Activated CD4-positive, alpha-beta memory T cell treated with anti-CD3 and anti-CD28 coated beads, Interleukin-2, amount 10 ng/mL, durations not matched to agents 7 days and 5 days (primary cell): ENCODE data around the gene KCNQ5. TPM values are rescaled to one million over a fixed set of nuclear protein-coding genes. Genes with fewer than 3 reads are reported as not detected.

Source experiments
- CTCF ChIA-PET: fragments of 350-600 bp; sonication (Branson Sonifier 250); formaldehyde crosslinking; loops from one replicate; lab custom pipeline; 2021; ENCODE audit warnings: antibody characterized with exemption, inconsistent platforms; lab: Charles Lee
- POLR2A ChIA-PET: fragments of 350-600 bp; sonication (Branson Sonifier 250); formaldehyde crosslinking; loops from one replicate; lab custom pipeline; 2021; ENCODE audit warnings: antibody characterized with exemption; lab: Charles Lee
- DNase-seq: peaks from one replicate; pipeline ENCODE4 v3.0.0-alpha.2; 2020
- H3K27ac Mint-ChIP-seq: one replicate; pipeline ENCODE4 v1.8.0; 2021; ENCODE audit warnings: mild to moderate bottlenecking, mixed read lengths
- H3K27me3 Mint-ChIP-seq: one replicate; pipeline ENCODE4 v1.8.0; 2021; ENCODE audit warnings: mixed read lengths
- H3K36me3 Mint-ChIP-seq: one replicate; pipeline ENCODE4 v1.8.0; 2021; ENCODE audit warnings: low read depth, mixed read lengths
- H3K4me1 Mint-ChIP-seq: one replicate; pipeline ENCODE4 v1.8.0; 2021; ENCODE audit warnings: mixed read lengths
- H3K4me3 Mint-ChIP-seq: one replicate; pipeline ENCODE4 v1.8.0; 2021; ENCODE audit warnings: mild to moderate bottlenecking, mixed read lengths
- H3K9me3 Mint-ChIP-seq: one replicate; pipeline ENCODE4 v1.8.0; 2021; ENCODE audit warnings: mixed read lengths
- total RNA-seq, 2 experiments: library from RNA; stranded (reverse); gene quantifications; one replicate each; pipeline ENCODE4 v1.2.3, GENCODE V29; 2021

KCNQ5 gene
- total RNA-seq, 2 experiments from 2014 or later = 4.3 to 4.7 TPM

- Mint-ChIP-seq H3K9me3 (no peaks in the 10 kb centered on the region), H3K36me3 (no peaks in the 10 kb centered on the region), H3K4me1 (peaks cover 7% of the 10 kb centered on the region), H3K27me3 (no peaks in the 10 kb centered on the region), H3K4me3 (no peak overlapping the region), H3K27ac (no peak overlapping the region)
- DNase-seq = no peak
- CTCF ChIA-PET = no interaction called here
- POLR2A ChIA-PET = no interaction called here
These were observed 239.2 kb downstream of the KCNQ5 start for GRCh38 chr6:72861059-72861458.

DNA sequence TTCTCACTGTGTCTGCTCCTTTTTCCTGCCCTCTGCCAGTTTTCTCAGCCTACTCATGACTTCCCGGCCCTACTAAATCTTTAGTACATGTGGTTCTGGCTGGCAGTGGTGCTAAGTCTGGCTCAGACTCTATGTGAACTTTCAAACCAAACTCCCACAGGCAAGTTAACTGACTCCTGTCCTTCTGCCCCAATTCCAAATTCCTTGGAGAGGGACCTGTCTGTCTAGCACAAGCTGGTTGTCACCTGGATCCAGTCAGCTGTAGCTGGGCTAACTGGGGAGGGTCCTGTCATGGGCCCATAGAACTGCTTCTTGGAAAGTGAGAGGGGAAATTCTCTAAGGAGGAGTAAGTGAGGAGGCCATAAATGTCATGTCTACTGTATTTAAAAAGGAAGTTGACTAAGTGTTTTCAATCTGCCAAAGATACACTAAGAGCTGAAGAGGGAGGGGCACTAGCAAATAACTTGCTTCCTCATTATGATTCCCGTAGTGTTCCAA, 240.1 kb downstream of the KCNQ5 start:
- H3K36me3 Mint-ChIP-seq = no peaks in the 10 kb centered on the region
- H3K4me1 Mint-ChIP-seq = peaks cover 7% of the 10 kb centered on the region
- CTCF ChIA-PET = no interaction called here
- H3K9me3 Mint-ChIP-seq = no peaks in the 10 kb centered on the region
- H3K27ac Mint-ChIP-seq = no peak overlapping the region
- no peak for DNase-seq
- H3K27me3 Mint-ChIP-seq = no peaks in the 10 kb centered on the region
- POLR2A ChIA-PET = no interaction called here
- no peak overlapping the region for H3K4me3 Mint-ChIP-seq

GRCh38 chr6:72863131-72863530, 241.3 kb downstream of the KCNQ5 start:
- CTCF ChIA-PET = no interaction called here
- Mint-ChIP-seq H3K27me3 (no peaks in the 10 kb centered on the region), H3K4me3 (no peak overlapping the region), H3K9me3 (no peaks in the 10 kb centered on the region), H3K36me3 (no peaks in the 10 kb centered on the region), H3K4me1 (peaks cover 7% of the 10 kb centered on the region), H3K27ac (no peak overlapping the region)
- POLR2A ChIA-PET = no interaction called here
- no peak for DNase-seq

- DNase-seq = no peak
- no peak overlapping the region for H3K4me3 Mint-ChIP-seq
- H3K27me3 Mint-ChIP-seq = no peaks in the 10 kb centered on the region
- no peaks in the 10 kb centered on the region for H3K9me3 Mint-ChIP-seq
- ChIA-PET CTCF (no interaction called here), POLR2A (no interaction called here)
- H3K4me1 Mint-ChIP-seq = peaks cover 7% of the 10 kb centered on the region
- no peak overlapping the region for H3K27ac Mint-ChIP-seq
- H3K36me3 Mint-ChIP-seq = no peaks in the 10 kb centered on the region
These were observed 242.4 kb downstream of the KCNQ5 start for GRCh38 chr6:72864236-72864635.

DNA sequence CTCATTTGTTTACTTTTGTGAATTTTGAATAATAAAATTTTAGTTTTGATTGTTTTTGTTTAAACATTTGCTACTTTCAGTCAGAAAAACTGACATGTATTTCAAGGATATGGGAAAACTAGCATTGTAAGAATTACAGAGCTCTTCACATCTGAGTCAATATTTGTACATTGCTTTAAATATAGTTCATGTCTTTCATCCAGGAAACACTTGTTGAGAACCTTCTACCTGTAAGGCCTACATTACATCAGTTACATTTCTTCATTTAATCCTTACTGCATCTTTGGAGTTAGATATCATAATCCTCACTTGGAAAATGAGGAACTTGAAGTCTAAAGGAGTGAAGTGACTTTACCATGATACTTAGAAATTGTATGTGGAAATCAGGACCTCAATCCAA, 242.9 kb downstream of the KCNQ5 start:
- Mint-ChIP-seq H3K36me3 (no peaks in the 10 kb centered on the region), H3K9me3 (no peaks in the 10 kb centered on the region), H3K27ac (no peak overlapping the region), H3K4me3 (no peak overlapping the region), H3K4me1 (peaks cover 7% of the 10 kb centered on the region), H3K27me3 (no peaks in the 10 kb centered on the region)
- no peak for DNase-seq
- CTCF ChIA-PET = no interaction called here
- POLR2A ChIA-PET = no interaction called here

GRCh38 chr6:72865467-72865866, 243.6 kb downstream of the KCNQ5 start:
- H3K27me3 Mint-ChIP-seq = no peaks in the 10 kb centered on the region
- ChIA-PET POLR2A (no interaction called here), CTCF (no interaction called here)
- no peak overlapping the region for H3K4me3 Mint-ChIP-seq
- DNase-seq = no peak
- H3K4me1 Mint-ChIP-seq = peaks cover 7% of the 10 kb centered on the region
- no peaks in the 10 kb centered on the region for H3K9me3 Mint-ChIP-seq
- H3K36me3 Mint-ChIP-seq = no peaks in the 10 kb centered on the region
- no peak overlapping the region for H3K27ac Mint-ChIP-seq

GRCh38 chr6:72869621-72870020, 247.8 kb downstream of the KCNQ5 start:
- Mint-ChIP-seq H3K36me3 (no peaks in the 10 kb centered on the region), H3K4me3 (no peak overlapping the region), H3K27ac (no peak overlapping the region), H3K4me1 (no peaks in the 10 kb centered on the region), H3K9me3 (no peaks in the 10 kb centered on the region), H3K27me3 (no peaks in the 10 kb centered on the region)
- ChIA-PET CTCF (no interaction called here), POLR2A (no interaction called here)
- no peak for DNase-seq

GRCh38 chr6:72873433-72873832, 251.6 kb downstream of the KCNQ5 start:
- Mint-ChIP-seq H3K4me3 (no peak overlapping the region), H3K9me3 (no peaks in the 10 kb centered on the region), H3K27ac (no peak overlapping the region), H3K36me3 (no peaks in the 10 kb centered on the region), H3K27me3 (no peaks in the 10 kb centered on the region), H3K4me1 (no peaks in the 10 kb centered on the region)
- ChIA-PET POLR2A (no interaction called here), CTCF (no interaction called here)
- DNase-seq = no peak

DNA sequence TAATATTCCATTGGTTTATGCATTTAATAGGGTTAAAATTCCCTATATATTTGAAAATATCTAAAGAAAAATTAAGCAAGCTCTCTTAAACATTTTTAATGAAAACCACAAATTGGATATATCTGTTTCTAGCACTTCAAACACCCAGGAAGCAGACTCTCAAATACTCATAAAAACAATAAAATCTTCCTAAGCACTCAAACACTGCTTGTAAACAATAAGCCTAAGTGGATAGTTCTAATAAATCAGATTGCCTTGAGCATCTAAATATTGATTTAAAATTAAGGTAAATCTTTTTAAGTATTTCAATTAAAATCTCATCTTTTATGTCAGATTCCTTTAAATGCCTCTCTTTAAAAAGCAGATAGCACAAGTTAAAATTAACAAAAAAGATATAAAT, 254.4 kb downstream of the KCNQ5 start:
- Mint-ChIP-seq H3K27me3 (no peaks in the 10 kb centered on the region), H3K4me1 (no peaks in the 10 kb centered on the region), H3K36me3 (no peaks in the 10 kb centered on the region), H3K27ac (no peak overlapping the region), H3K4me3 (no peak overlapping the region), H3K9me3 (no peaks in the 10 kb centered on the region)
- ChIA-PET POLR2A (no interaction called here), CTCF (no interaction called here)
- no peak for DNase-seq

GRCh38 chr6:72886170-72886569, 264.3 kb downstream of the KCNQ5 start:
- Mint-ChIP-seq H3K9me3 (peaks cover 6% of the 10 kb centered on the region), H3K27ac (no peak overlapping the region), H3K4me1 (no peaks in the 10 kb centered on the region), H3K27me3 (no peaks in the 10 kb centered on the region), H3K4me3 (no peak overlapping the region), H3K36me3 (no peaks in the 10 kb centered on the region)
- ChIA-PET POLR2A (no interaction called here), CTCF (no interaction called here)
- no peak for DNase-seq

- CTCF ChIA-PET = no interaction called here
- POLR2A ChIA-PET = no interaction called here
- Mint-ChIP-seq H3K27ac (no peak overlapping the region), H3K36me3 (no peaks in the 10 kb centered on the region), H3K27me3 (no peaks in the 10 kb centered on the region), H3K9me3 (peaks cover 6% of the 10 kb centered on the region), H3K4me3 (no peak overlapping the region), H3K4me1 (no peaks in the 10 kb centered on the region)
- no peak for DNase-seq
These were observed 268.4 kb downstream of the KCNQ5 start for GRCh38 chr6:72890233-72890632.

- no peak overlapping the region for H3K27ac Mint-ChIP-seq
- H3K36me3 Mint-ChIP-seq = no peaks in the 10 kb centered on the region
- H3K27me3 Mint-ChIP-seq = no peaks in the 10 kb centered on the region
- POLR2A ChIA-PET = no interaction called here
- CTCF ChIA-PET = no interaction called here
- DNase-seq = no peak
- no peaks in the 10 kb centered on the region for H3K4me1 Mint-ChIP-seq
- peaks cover 6% of the 10 kb centered on the region for H3K9me3 Mint-ChIP-seq
- H3K4me3 Mint-ChIP-seq = no peak overlapping the region
These were observed 268.8 kb downstream of the KCNQ5 start for GRCh38 chr6:72890671-72891070.

GRCh38 chr6:72892901-72893300, 271.0 kb downstream of the KCNQ5 start:
- Mint-ChIP-seq H3K9me3 (no peaks in the 10 kb centered on the region), H3K4me3 (no peak overlapping the region)
- CTCF ChIA-PET = no interaction called here

GRCh38 chr6:72894091-72894490, 272.2 kb downstream of the KCNQ5 start:
- H3K27me3 Mint-ChIP-seq = no peaks in the 10 kb centered on the region
- H3K4me1 Mint-ChIP-seq = no peaks in the 10 kb centered on the region
- CTCF ChIA-PET = no interaction called here
- no peak for DNase-seq
- H3K9me3 Mint-ChIP-seq = no peaks in the 10 kb centered on the region
- H3K4me3 Mint-ChIP-seq = no peak overlapping the region
- H3K36me3 Mint-ChIP-seq = no peaks in the 10 kb centered on the region
- H3K27ac Mint-ChIP-seq = no peak overlapping the region
- POLR2A ChIA-PET = no interaction called here

More at GRCh38 chr6:72892901-72893300, 271.0 kb downstream of the KCNQ5 start:
- Mint-ChIP-seq H3K27me3 (no peaks in the 10 kb centered on the region), H3K27ac (no peak overlapping the region), H3K36me3 (no peaks in the 10 kb centered on the region), H3K4me1 (no peaks in the 10 kb centered on the region)
- POLR2A ChIA-PET = no interaction called here
- no peak for DNase-seq
